Kidney (tissue), 14 donors: ENCODE results near the gene RNF112. TPM values are rescaled to one million over a fixed set of nuclear protein-coding genes. Genes with fewer than 3 reads are reported as not detected.

Experiments used
- DNase-seq, 5 donors: peaks; one replicate each; pipeline ENCODE4 v3.0.0-alpha.2; 2013 to 2020
- FAIRE-seq: peaks from 2 replicates; lab custom pipeline; 2012; peaks lifted over from hg19 to GRCh38; lab: Jason Lieb, UNC
- H3K27ac ChIP-seq, 2 donors: one replicate each; pipeline ENCODE4 v1.7.0; 2013; ENCODE audit warnings: low read depth in 2 of 2, low read length in 2 of 2, inconsistent platforms in 1 of 2
- H3K27me3 ChIP-seq: one replicate; pipeline ENCODE4 v1.7.1; 2013; ENCODE audit warnings: low read length, inconsistent platforms; ENCODE audit not compliant: control insufficient read depth, insufficient read depth
- H3K36me3 ChIP-seq, 3 donors: one replicate each; pipeline versions ENCODE4 v1.7.0 to v1.7.1; 2013; ENCODE audit warnings: low read length in 3 of 3, control low read depth in 1 of 3, inconsistent platforms in 1 of 3; ENCODE audit not compliant: insufficient read depth in 3 of 3, control insufficient read depth in 2 of 3
- H3K4me1 ChIP-seq, 3 donors: one replicate each; pipeline versions ENCODE4 v1.7.0 to v1.7.1; 2013; ENCODE audit warnings: low read length in 3 of 3, inconsistent platforms in 1 of 3, low read depth in 1 of 3; ENCODE audit not compliant: control insufficient read depth in 2 of 3, insufficient read depth in 2 of 3
- H3K4me3 ChIP-seq, 3 donors: one replicate each; pipeline versions ENCODE4 v1.7.0 to v1.8.1; 2013; ENCODE audit warnings: low read length in 3 of 3, control low read depth in 1 of 3, inconsistent platforms in 1 of 3
- H3K9ac ChIP-seq, 3 donors: one replicate each; pipeline versions ENCODE4 v1.7.0 to v1.7.1; 2013; ENCODE audit warnings: low read length in 3 of 3, control low read depth in 1 of 3, inconsistent platforms in 1 of 3
- H3K9me3 ChIP-seq, 3 donors: one replicate each; pipeline versions ENCODE4 v1.7.0 to v1.7.1; 2013; ENCODE audit warnings: low read length in 3 of 3, control low read depth in 1 of 3, inconsistent platforms in 1 of 3; ENCODE audit not compliant: control insufficient read depth in 2 of 3, insufficient read depth in 1 of 3
- intact Hi-C: fragments of 100-400 bp; cut with DNase I; formaldehyde crosslinking; loops from one replicate; pipeline ENCODE4 v1.11.1; 2022
- polyA plus RNA-seq: library from polyadenylated mRNA; stranded (reverse); fragments of 350-450 nt; fragmentation: Illumina TruSeq; extraction: RNeasy Lipid Tissue Mini Kit (QIAGEN cat#74804); gene quantifications from one replicate; pipeline ENCODE4 v1.2.3, GENCODE V29; 2014; ENCODE audit warnings: low read depth, low replicate concordance; ENCODE audit not compliant: insufficient read depth
- total RNA-seq: library from RNA; stranded (reverse); fragmentation: NEBNext Ultra II Directional; extraction: Animal tissue kit (Norgen Biotek cat#: 25700); gene quantifications from one replicate; pipeline ENCODE4 v1.2.1, GENCODE V29; 2021
- TF ChIP-seq, protein P1 (sequence below): IDR thresholded peaks from 3 replicates; pipeline ENCODE4 v1.5.1; 2012; ENCODE audit warnings: mild to moderate bottlenecking, moderate library complexity, borderline replicate concordance; ENCODE audit not compliant: insufficient read depth; ENCODE audit errors: extremely low read depth
- donor health status: control.
- donor health status: control.
- donor health status: control.
- donor health status: control.
- donor health status: control.
- donor health status: DM: yes; HTN: yes; CAD: no.
- donor health status: Normal renal cell carcinoma (clear cell type).

Gene RNF112
- total and polyA plus RNA-seq, 2 donors from 2014 or later, result 0.99 to 7.3 TPM

- intact Hi-C loops, result loop anchor here (10.0 kb wide), 1 partner anchor 82 kb away; no protein-coding TSS in a partner anchor
- Histone ChIP-seq H3K4me3 (peak within 1 kb of the TSS; percentile 60 to 91 (median 85)), H3K36me3 (peaks cover 0 to 5% (median 0%) of the 10 kb centered on the region in 3 donors), H3K9ac (peak within 1 kb of the TSS; percentile 4 to 94 (median 86)), H3K27ac (peak within 1 kb of the TSS; percentile 50 to 86), H3K9me3 (no peaks in the 10 kb centered on the region), H3K4me1 (peaks cover 0 to 5% (median 0%) of the 10 kb centered on the region in 3 donors), H3K27me3 (no peaks in the 10 kb centered on the region)
- TF ChIP-seq, protein P1, sequence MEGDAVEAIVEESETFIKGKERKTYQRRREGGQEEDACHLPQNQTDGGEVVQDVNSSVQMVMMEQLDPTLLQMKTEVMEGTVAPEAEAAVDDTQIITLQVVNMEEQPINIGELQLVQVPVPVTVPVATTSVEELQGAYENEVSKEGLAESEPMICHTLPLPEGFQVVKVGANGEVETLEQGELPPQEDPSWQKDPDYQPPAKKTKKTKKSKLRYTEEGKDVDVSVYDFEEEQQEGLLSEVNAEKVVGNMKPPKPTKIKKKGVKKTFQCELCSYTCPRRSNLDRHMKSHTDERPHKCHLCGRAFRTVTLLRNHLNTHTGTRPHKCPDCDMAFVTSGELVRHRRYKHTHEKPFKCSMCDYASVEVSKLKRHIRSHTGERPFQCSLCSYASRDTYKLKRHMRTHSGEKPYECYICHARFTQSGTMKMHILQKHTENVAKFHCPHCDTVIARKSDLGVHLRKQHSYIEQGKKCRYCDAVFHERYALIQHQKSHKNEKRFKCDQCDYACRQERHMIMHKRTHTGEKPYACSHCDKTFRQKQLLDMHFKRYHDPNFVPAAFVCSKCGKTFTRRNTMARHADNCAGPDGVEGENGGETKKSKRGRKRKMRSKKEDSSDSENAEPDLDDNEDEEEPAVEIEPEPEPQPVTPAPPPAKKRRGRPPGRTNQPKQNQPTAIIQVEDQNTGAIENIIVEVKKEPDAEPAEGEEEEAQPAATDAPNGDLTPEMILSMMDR, result peak; percentile 98
- no peak for FAIRE-seq
- DNase-seq, result peak; percentile 95 to 98 (median 97)
These were observed 48.5 kb upstream of the RNF112 start, which contains the start of gene B9D1 for GRCh38 chr17:19362277-19363113. Gene B9D1 (minus strand): TSS chr17:19362723. CDS start chr17:19362569, 154 bp downstream.

GRCh38 chr17:19363114-19363438, 48.0 kb upstream of the RNF112 start:
- Histone ChIP-seq H3K27me3 (no peaks in the 10 kb centered on the region), H3K9me3 (no peaks in the 10 kb centered on the region), H3K4me3 (peak overlapping the region in 2 of 3 donors; percentile 85 to 91), H3K36me3 (peaks cover 0 to 4% (median 0%) of the 10 kb centered on the region in 3 donors), H3K9ac (peak overlapping the region in 1 of 3 donors; percentile 72), H3K4me1 (peaks cover 0 to 5% (median 0%) of the 10 kb centered on the region in 3 donors), H3K27ac (peak overlapping the region in 1 of 2 donors; percentile 86)
- FAIRE-seq, result no peak
- TF ChIP-seq, protein P1, result no peak
- DNase-seq, result no peak
- intact Hi-C loops, result loop anchor here (10.0 kb wide), 1 partner anchor 82 kb away; no protein-coding TSS in a partner anchor

GRCh38 chr17:19363460-19364035, 47.5 kb upstream of the RNF112 start:
- H3K9me3 ChIP-seq, result no peaks in the 10 kb centered on the region
- H3K9ac ChIP-seq, result no peak overlapping the region
- TF ChIP-seq, protein P1, result no peak
- DNase-seq, result peak in 1 of 5 donors; percentile 62
- no peaks in the 10 kb centered on the region for H3K27me3 ChIP-seq
- H3K27ac ChIP-seq, result no peak overlapping the region
- no peak overlapping the region for H3K4me3 ChIP-seq
- FAIRE-seq, result no peak
- intact Hi-C loops, result loop anchor here (10.0 kb wide), 1 partner anchor 81 kb away; no protein-coding TSS in a partner anchor
- peaks cover 0 to 5% (median 0%) of the 10 kb centered on the region in 3 donors for H3K4me1 ChIP-seq
- H3K36me3 ChIP-seq, result peaks cover 0 to 3% (median 0%) of the 10 kb centered on the region in 3 donors
